Left ventricle myocardium inferior (tissue), 1 donor: Measurements from ENCODE around the gene PXDC1. TPM values are rescaled to one million over a fixed set of nuclear protein-coding genes. Genes with fewer than 3 reads are reported as not detected.

Source experiments
- DNase-seq: peaks from one replicate; pipeline ENCODE4 v3.0.0-alpha.2; 2020
- H3K27ac ChIP-seq: fragments of 200-600 bp; replicated peaks from 2 replicates; pipeline ENCODE4 v1.8.0; 2021
- H3K27me3 ChIP-seq: fragments of 200-600 bp; 2 replicates; pipeline ENCODE4 v1.8.0; 2021; ENCODE audit warnings: low read depth
- H3K36me3 ChIP-seq: fragments of 200-600 bp; 2 replicates; pipeline ENCODE4 v1.8.0; 2021
- H3K4me1 ChIP-seq: fragments of 200-600 bp; 2 replicates; pipeline ENCODE4 v1.8.0; 2021
- H3K4me3 ChIP-seq: fragments of 200-600 bp; 2 replicates; pipeline ENCODE4 v1.8.0; 2021; ENCODE audit warnings: mild to moderate bottlenecking, moderate library complexity
- H3K9me3 ChIP-seq: fragments of 200-600 bp; replicated peaks from 2 replicates; pipeline ENCODE4 v1.8.0; 2021
- CTCF ChIP-seq: fragments of 200-600 bp; IDR thresholded peaks from 2 replicates; pipeline ENCODE4 v1.8.0; 2021; ENCODE audit warnings: antibody characterized with exemption, mild to moderate bottlenecking, borderline replicate concordance
- intact Hi-C: fragments of 100-400 bp; cut with micrococcal nuclease; formaldehyde crosslinking; loops from one replicate; pipeline ENCODE4 v1.11.0; 2022
- total RNA-seq: library from RNA; stranded (reverse); fragmentation: NEBNext Ultra II Directional; extraction: Animal tissue kit (Norgen Biotek cat#: 25700); gene quantifications from one replicate; pipeline ENCODE4 v1.2.1, GENCODE V29; 2021
- donor health status: DM: no; HTN: yes; CAD: no; lungs with severe emphysema.

The PXDC1 gene
- total RNA-seq, 1 donor from 2014 or later, result 25.2 TPM

GRCh38 chr6:3695065-3695817, 56.3 kb downstream of the PXDC1 start:
- intact Hi-C loops, result no loop called here
- Histone ChIP-seq H3K27me3 (no peaks in the 10 kb centered on the region), H3K4me1 (no peaks in the 10 kb centered on the region), H3K36me3 (no peaks in the 10 kb centered on the region), H3K4me3 (no peak overlapping the region), H3K27ac (no peak overlapping the region), H3K9me3 (peaks cover 5% of the 10 kb centered on the region)
- no peak for TF ChIP-seq CTCF
- DNase-seq, result no peak

GRCh38 chr6:3693831-3694230, 57.7 kb downstream of the PXDC1 start:
- no peak overlapping the region for H3K4me3 ChIP-seq
- no peak for DNase-seq
- intact Hi-C loops, result no loop called here
- H3K27ac ChIP-seq, result no peak overlapping the region
- TF ChIP-seq CTCF, result no peak
- no peaks in the 10 kb centered on the region for H3K4me1 ChIP-seq
- peaks cover 1% of the 10 kb centered on the region for H3K9me3 ChIP-seq
- H3K27me3 ChIP-seq, result no peaks in the 10 kb centered on the region
- H3K36me3 ChIP-seq, result no peaks in the 10 kb centered on the region

GRCh38 chr6:3690506-3690905, 61.0 kb downstream of the PXDC1 start:
- H3K36me3 ChIP-seq, result no peaks in the 10 kb centered on the region
- no peak for DNase-seq
- no peak for TF ChIP-seq CTCF

GRCh38 chr6:3687847-3688246, 63.7 kb downstream of the PXDC1 start:
- intact Hi-C loops, result no loop called here
- no peak for TF ChIP-seq CTCF
- H3K36me3 ChIP-seq, result no peaks in the 10 kb centered on the region
- no peak overlapping the region for H3K4me3 ChIP-seq
- H3K27me3 ChIP-seq, result peaks cover 13% of the 10 kb centered on the region
- H3K9me3 ChIP-seq, result no peaks in the 10 kb centered on the region
- no peak overlapping the region for H3K27ac ChIP-seq
- no peaks in the 10 kb centered on the region for H3K4me1 ChIP-seq
- no peak for DNase-seq

More at GRCh38 chr6:3690506-3690905, 61.0 kb downstream of the PXDC1 start:
- no peaks in the 10 kb centered on the region for H3K9me3 ChIP-seq
- H3K27ac ChIP-seq, result no peak overlapping the region
- H3K27me3 ChIP-seq, result peaks cover 13% of the 10 kb centered on the region
- H3K4me1 ChIP-seq, result no peaks in the 10 kb centered on the region
- intact Hi-C loops, result no loop called here
- no peak overlapping the region for H3K4me3 ChIP-seq

GRCh38 chr6:3683331-3683730, 68.2 kb downstream of the PXDC1 start:
- Histone ChIP-seq H3K4me3 (no peak overlapping the region), H3K36me3 (no peaks in the 10 kb centered on the region), H3K27ac (no peak overlapping the region), H3K4me1 (no peaks in the 10 kb centered on the region), H3K27me3 (peaks cover 13% of the 10 kb centered on the region), H3K9me3 (peaks cover 11% of the 10 kb centered on the region)
- DNase-seq, result no peak
- no peak for TF ChIP-seq CTCF
- intact Hi-C loops, result no loop called here
